Nucleus accumbens (tissue), 56 donors: ENCODE results near the gene CACNA1D.

Experiments used
- DNase-seq, 56 donors: peaks; one replicate each; lab custom pipeline; 2025; lab: John Stamatoyannopoulos, UW

The CACNA1D gene

DNA sequence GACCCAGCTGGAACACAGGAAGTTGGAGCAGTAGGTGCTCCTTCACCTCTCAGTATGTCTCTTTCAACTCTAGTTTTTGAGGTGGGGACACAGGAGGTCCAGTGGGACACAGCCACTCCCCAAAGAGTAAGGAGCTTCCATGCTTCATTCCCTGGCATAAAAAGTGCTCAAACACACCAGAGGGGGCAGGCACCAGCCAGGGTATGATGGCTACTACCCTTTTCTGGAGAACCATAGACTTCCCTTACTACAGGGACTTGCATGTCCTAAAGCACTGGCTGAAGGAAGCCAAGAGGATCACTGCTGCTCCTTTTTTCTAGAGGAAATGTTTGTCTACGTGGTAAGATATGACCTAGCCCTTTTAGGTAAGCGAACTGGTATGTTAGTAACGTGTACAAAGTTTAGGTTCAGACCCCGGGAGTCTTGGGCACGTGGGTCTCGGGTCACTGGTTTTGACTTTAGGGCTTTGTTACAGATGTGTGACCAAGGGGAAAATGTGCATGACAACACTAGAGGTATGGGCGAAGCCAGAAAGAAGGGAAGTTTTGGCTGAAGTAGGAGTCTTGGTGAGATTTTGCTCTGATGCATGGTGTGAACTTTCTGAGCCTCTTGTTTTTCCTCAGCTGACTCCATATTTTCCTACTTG lies 363.8 kb downstream of the CACNA1D start:
- DNase-seq, result no peak

DNA sequence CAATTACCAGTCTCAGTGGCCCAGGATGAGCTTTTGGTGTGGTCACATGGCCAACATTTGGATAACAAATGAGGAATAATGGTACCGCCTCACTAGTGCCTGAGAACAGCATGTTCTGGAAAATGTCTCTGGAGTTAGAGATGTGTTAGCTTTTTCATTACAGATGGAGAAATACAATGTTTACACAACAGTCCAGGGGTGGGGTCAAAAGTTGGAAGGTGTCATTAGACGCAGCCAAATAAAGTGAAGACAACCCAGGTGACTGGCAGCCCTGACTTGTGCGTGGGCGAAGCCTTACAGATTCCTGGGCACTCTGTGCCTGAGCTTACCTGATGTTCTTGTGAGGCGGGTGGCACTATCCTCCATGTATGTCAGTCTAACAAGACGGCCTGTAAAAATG lies 364.8 kb downstream of the CACNA1D start:
- no peak for DNase-seq

DNA sequence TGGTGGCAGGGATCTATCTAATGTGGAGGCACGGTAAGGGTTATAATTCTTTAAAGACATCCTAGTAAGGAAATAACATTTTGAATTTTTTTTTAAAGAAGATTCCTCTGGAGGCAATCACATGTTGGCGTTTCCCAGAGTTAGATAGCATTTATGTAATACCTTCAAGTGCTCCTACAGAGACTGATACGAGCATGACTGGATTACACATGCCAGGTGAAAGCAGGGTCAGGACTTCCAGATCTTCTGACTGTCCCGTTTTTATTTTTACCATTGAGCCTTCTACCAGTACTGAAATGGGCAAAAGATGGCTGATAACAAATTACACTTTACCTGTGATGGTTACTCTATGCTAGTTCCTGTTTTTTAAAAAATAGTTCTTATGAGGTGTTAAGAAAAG lies 365.8 kb downstream of the CACNA1D start:
- no peak for DNase-seq

DNA sequence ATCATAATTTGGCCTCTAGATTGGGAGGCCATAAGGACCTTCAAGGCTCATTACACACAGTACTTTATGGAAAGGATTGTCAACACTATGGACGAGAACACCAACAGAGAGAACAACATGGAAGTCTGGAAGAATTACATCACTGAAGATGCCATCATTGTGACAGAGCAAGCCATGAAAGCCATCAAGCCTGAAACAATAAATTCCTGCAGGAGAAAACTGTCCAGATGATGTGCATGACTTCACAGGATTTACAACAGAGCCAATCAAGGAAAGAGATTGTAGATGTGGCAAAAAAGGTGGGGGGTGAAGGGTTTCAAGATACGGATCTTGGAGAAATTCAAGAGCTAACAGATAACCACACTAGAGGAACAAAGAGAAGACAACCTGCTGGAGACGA lies 367.8 kb downstream of the CACNA1D start:
- DNase-seq, result no peak

DNA sequence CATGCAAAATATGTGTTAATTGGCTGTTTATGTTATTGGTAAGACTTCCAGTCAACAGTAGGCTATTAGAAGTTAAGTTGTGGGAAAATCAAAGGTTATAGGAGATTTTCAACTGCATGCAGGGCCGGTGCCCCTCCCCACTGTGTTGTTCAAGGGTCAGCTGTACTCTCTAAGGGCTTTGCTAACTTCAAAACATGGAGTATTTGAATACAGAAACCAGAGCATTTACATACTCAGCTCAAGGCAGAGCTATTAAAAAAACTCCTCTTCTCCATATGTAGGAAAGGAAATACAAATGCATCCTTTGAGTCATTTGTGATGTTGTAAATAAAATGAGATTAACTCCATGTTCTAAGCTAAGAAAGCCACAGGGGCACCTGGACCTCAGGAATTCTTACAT lies 368.7 kb downstream of the CACNA1D start:
- DNase-seq, result no peak
